Colonic mucosa (tissue), 4 donors: ENCODE data around the gene TWF2. TPM values are rescaled to one million over a fixed set of nuclear protein-coding genes. Genes with fewer than 3 reads are reported as not detected.

Experiments
- DNase-seq: peaks from one replicate; pipeline ENCODE4 v3.0.0-alpha.2; 2020
- H3K27ac ChIP-seq: fragments of 200-600 bp; one replicate; pipeline ENCODE4 v1.8.0; 2021
- H3K27me3 ChIP-seq: fragments of 200-600 bp; one replicate; pipeline ENCODE4 v1.8.0; 2021
- H3K36me3 ChIP-seq: fragments of 200-600 bp; one replicate; pipeline ENCODE4 v1.8.0; 2021
- H3K4me1 ChIP-seq: fragments of 200-600 bp; one replicate; pipeline ENCODE4 v1.8.0; 2021; ENCODE audit warnings: mild to moderate bottlenecking
- H3K4me3 ChIP-seq: fragments of 200-600 bp; one replicate; pipeline ENCODE4 v1.8.0; 2021
- H3K9ac ChIP-seq, 2 donors: one replicate each; pipeline ENCODE4 v1.7.0; 2013; ENCODE audit warnings: control low read depth in 2 of 2, low read depth in 2 of 2, low read length in 2 of 2
- H3K9me3 ChIP-seq: fragments of 200-600 bp; one replicate; pipeline ENCODE4 v1.8.0; 2021
- CTCF ChIP-seq: fragments of 200-600 bp; IDR thresholded peaks from one replicate; pipeline ENCODE4 v1.8.0; 2022; ENCODE audit warnings: antibody characterized with exemption, mild to moderate bottlenecking
- intact Hi-C: fragments of 100-400 bp; cut with DNase I; formaldehyde crosslinking; loops from one replicate; pipeline ENCODE4 v1.14.1; 2022
- microRNA-seq: library from miRNA; unstranded; fragments of <30 nt; microRNA quantifications from one replicate; pipeline ENCODE4, GENCODE V29; 2019
- total RNA-seq, 2 donors: library from RNA; stranded (reverse); fragmentation: NEBNext Ultra II Directional in 1 of 2; extraction: Animal tissue kit (Norgen Biotek cat#: 25700) in 1 of 2; gene quantifications; one replicate each; pipeline ENCODE4 v1.2.1, GENCODE V29; 2021
- donor health status: healthy.
- donor health status: DM: no; HTN: no; CAD: no.
- donor health status: DM: no; HTN: no; CAD: no.

Gene TWF2
- total RNA-seq, 2 donors from 2014 or later: 44.2 to 45.0 TPM

GRCh38 chr3:52182691-52183090, 56.3 kb downstream of the TWF2 start:
- Histone ChIP-seq H3K4me1 (no peaks in the 10 kb centered on the region), H3K9ac (no peak overlapping the region), H3K36me3 (no peaks in the 10 kb centered on the region), H3K4me3 (no peak overlapping the region), H3K9me3 (no peaks in the 10 kb centered on the region), H3K27me3 (no peaks in the 10 kb centered on the region), H3K27ac (no peak overlapping the region)
- intact Hi-C loops: no loop called here
- no peak for TF ChIP-seq CTCF
- DNase-seq: no peak

GRCh38 chr3:52182196-52182595, 56.8 kb downstream of the TWF2 start:
- intact Hi-C loops: no loop called here
- no peak for TF ChIP-seq CTCF
- no peak overlapping the region for H3K27ac ChIP-seq
- no peak overlapping the region for H3K4me3 ChIP-seq
- no peaks in the 10 kb centered on the region for H3K4me1 ChIP-seq
- H3K9ac ChIP-seq: no peak overlapping the region
- no peaks in the 10 kb centered on the region for H3K36me3 ChIP-seq
- no peaks in the 10 kb centered on the region for H3K27me3 ChIP-seq
- H3K9me3 ChIP-seq: no peaks in the 10 kb centered on the region
- DNase-seq: no peak

DNA sequence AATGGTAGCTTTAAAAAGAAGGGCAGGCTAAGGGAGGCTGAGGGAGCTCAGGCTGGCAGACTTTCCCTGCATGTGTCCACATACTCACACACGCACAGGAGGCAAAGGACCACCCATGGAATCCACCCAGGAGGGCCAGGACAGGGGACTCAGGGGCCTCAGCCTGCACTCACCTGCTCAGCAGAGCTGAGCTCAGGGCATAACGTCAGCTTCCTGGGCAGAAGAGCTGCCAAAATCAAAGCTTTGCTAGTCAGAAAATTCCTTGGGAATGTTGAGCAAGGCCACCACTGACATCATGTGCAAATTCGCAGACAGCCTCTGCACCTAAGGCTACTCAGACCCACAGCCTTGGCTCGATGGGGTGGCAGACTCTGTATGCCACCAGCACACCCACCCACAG, 57.4 kb downstream of the TWF2 start:
- no peaks in the 10 kb centered on the region for H3K9me3 ChIP-seq
- no peak overlapping the region for H3K27ac ChIP-seq
- intact Hi-C loops: no loop called here
- H3K4me3 ChIP-seq: no peak overlapping the region
- H3K36me3 ChIP-seq: no peaks in the 10 kb centered on the region
- H3K4me1 ChIP-seq: no peaks in the 10 kb centered on the region
- no peaks in the 10 kb centered on the region for H3K27me3 ChIP-seq
- no peak overlapping the region for H3K9ac ChIP-seq
- no peak for DNase-seq
- TF ChIP-seq CTCF: no peak

Small RNA genes within 50 kb of the gene (microRNA-seq; reads per million reads assigned to microRNA genes)
- gene MIRLET7G: 116,417 reads per million, percentile 100 among the genes with 10 or more reads in this experiment

Other genes starting within 250 kb of the TWF2 start
- 1,000 to 10,000 TPM; 1,051 to 1,273 TPM for gene RPL29, start 243.3 kb downstream of the TWF2 start, total RNA-seq
- 1 to 10 TPM; 9.5 to 9.8 TPM for gene DUSP7, start 182.6 kb downstream of the TWF2 start, total RNA-seq
- 10 to 100 TPM in 1 of 2 donors, 1 to 10 TPM in 1; 7.6 to 33.7 TPM for gene POC1A, start 84.7 kb downstream of the TWF2 start, total RNA-seq
- 100 to 1,000 TPM in 1 of 2 donors, 10 to 100 TPM in 1; 90.6 to 103 TPM for gene ALAS1, start 41.0 kb downstream of the TWF2 start, total RNA-seq
- gene TLR9, start 13.5 kb downstream of the TWF2 start, total RNA-seq: under 1 TPM; 0.25 to 0.27 TPM
- 1 to 10 TPM; 5.4 to 8.1 TPM for gene PPM1M, start 6.6 kb upstream of the TWF2 start, total RNA-seq
- 10 to 100 TPM; 65.7 to 67.0 TPM for gene WDR82, start 39.5 kb upstream of the TWF2 start, total RNA-seq
- 10 to 100 TPM; 45.2 to 63.2 TPM for gene GLYCTK, start 48.7 kb upstream of the TWF2 start, total RNA-seq
- gene DNAH1, start 77.2 kb upstream of the TWF2 start, total RNA-seq: 1 to 10 TPM; 7.0 to 9.1 TPM
- gene BAP1, start 170.8 kb upstream of the TWF2 start, total RNA-seq: 10 to 100 TPM; 65.6 to 95.1 TPM
- 10 to 100 TPM in 1 of 2 donors, 1 to 10 TPM in 1; 8.7 to 10.9 TPM for gene PHF7, start 171.5 kb upstream of the TWF2 start, total RNA-seq
- 1 to 10 TPM; 2.4 to 2.6 TPM for gene SEMA3G, start 205.9 kb upstream of the TWF2 start, total RNA-seq
- gene TNNC1, start 214.9 kb upstream of the TWF2 start, total RNA-seq: 1 to 10 TPM; 1.1 to 1.5 TPM
- gene NISCH, start 216.4 kb upstream of the TWF2 start, total RNA-seq: 10 to 100 TPM; 43.2 to 60.5 TPM